HL-60 (cell line): ENCODE data around the gene EARS2.

Source experiments
- DNase-seq, 2 experiments: peaks; one replicate each; pipeline ENCODE4 v3.0.0-alpha.2; 2010 to 2020; ENCODE audit warnings: low read depth in 1 of 2, low spot score in 1 of 2
- H3K27ac ChIP-seq: fragments of 250-450 bp; sonication (Bioruptor Pico); replicated peaks from 2 replicates; pipeline ENCODE4 v1.5.1; 2020; ENCODE audit warnings: mild to moderate bottlenecking, moderate library complexity
- H3K27me3 ChIP-seq: fragments of 250-450 bp; sonication (Bioruptor Pico); 2 replicates; pipeline ENCODE4 v1.5.1; 2021; ENCODE audit warnings: mild to moderate bottlenecking, moderate library complexity; ENCODE audit not compliant: insufficient read depth, poor library complexity, severe bottlenecking
- H3K4me3 ChIP-seq: replicated peaks from 2 replicates; pipeline ENCODE4 v1.5.1; 2011; ENCODE audit warnings: mild to moderate bottlenecking, control low read depth, low read length; ENCODE audit not compliant: insufficient read depth
- CTCF ChIP-seq: IDR thresholded peaks from one replicate; pipeline ENCODE4 v1.5.1; 2011; ENCODE audit warnings: low read length, control low read depth, inconsistent platforms; ENCODE audit not compliant: insufficient read depth
- GABPA ChIP-seq: IDR thresholded peaks from 2 replicates; pipeline ENCODE4 v1.6.1; 2012; ENCODE audit warnings: low read depth
- POLR2AphosphoS5 ChIP-seq: IDR thresholded peaks from 2 replicates; pipeline ENCODE4 v1.6.1; 2012; ENCODE audit warnings: low read depth
- REST ChIP-seq: IDR thresholded peaks from 2 replicates; pipeline ENCODE4 v1.6.1; 2012; ENCODE audit warnings: low read depth; ENCODE audit not compliant: insufficient replicate concordance
- SPI1 ChIP-seq: IDR thresholded peaks from 2 replicates; pipeline ENCODE4 v1.6.1; 2012; ENCODE audit warnings: low read depth, mild to moderate bottlenecking, borderline replicate concordance

EARS2 gene

GRCh38 chr16:23572394-23572793 is 15.2 kb upstream of the EARS2 start:
- Histone ChIP-seq H3K4me3 (no peak overlapping the region), H3K27me3 (no peaks in the 10 kb centered on the region), H3K27ac (no peak overlapping the region)
- no peak for TF ChIP-seq CTCF
- TF ChIP-seq REST = no peak
- TF ChIP-seq SPI1 = no peak
- TF ChIP-seq POLR2AphosphoS5 = no peak
- TF ChIP-seq GABPA = no peak
- DNase-seq = no peak

GRCh38 chr16:23571895-23572294 is 14.7 kb upstream of the EARS2 start:
- no peak for DNase-seq
- H3K27ac ChIP-seq = no peak overlapping the region

GRCh38 chr16:23570992-23571632 is 14.0 kb upstream of the EARS2 start:
- DNase-seq = peak in 1 of 2 experiments; percentile 79

More at GRCh38 chr16:23571895-23572294, 14.7 kb upstream of the EARS2 start:
- TF ChIP-seq POLR2AphosphoS5 = no peak
- TF ChIP-seq REST = no peak
- Histone ChIP-seq H3K27me3 (no peaks in the 10 kb centered on the region), H3K4me3 (no peak overlapping the region)

More at GRCh38 chr16:23570992-23571632, 14.0 kb upstream of the EARS2 start:
- no peak overlapping the region for H3K4me3 ChIP-seq
- H3K27me3 ChIP-seq = no peaks in the 10 kb centered on the region
- TF ChIP-seq REST (no peak), CTCF (no peak), SPI1 (peak; percentile 80; the same call in 1 of the 2 replicates), GABPA (no peak), POLR2AphosphoS5 (no peak)
- H3K27ac ChIP-seq = no peak overlapping the region
